ENCODE data around the gene LYSET. TPM values are rescaled to one million over a fixed set of nuclear protein-coding genes. Genes with fewer than 3 reads are reported as not detected.
"Not testable (repeated sequence)": the region's sequence is repeated elsewhere in the genome, so short reads cannot be mapped to it uniquely, and the experiment has no call there.

Gene LYSET
- total RNA-seq, 1 donor from 2014 or later = 8.6 TPM

DNA sequence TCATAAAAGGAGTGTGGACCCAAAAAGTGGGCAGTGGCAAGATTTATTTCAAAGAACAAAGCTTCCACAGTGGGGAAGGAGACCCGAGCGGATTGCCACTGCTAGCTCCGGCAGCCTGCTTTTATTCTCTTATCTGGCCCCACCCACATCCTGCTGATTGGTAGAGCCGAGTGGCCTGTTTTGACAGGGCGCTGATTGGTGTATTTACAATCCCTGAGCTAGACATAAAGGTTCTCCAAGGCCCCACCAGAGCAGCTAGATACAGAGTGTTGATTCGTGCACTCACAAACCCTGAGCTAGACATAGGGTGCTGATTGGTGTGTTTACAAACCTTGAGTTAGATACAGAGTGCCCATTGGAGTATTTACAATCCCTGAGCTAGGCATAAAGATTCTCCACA is 15.5 kb upstream of the LYSET start:
- not testable (repeated sequence) for DNase-seq

DNA sequence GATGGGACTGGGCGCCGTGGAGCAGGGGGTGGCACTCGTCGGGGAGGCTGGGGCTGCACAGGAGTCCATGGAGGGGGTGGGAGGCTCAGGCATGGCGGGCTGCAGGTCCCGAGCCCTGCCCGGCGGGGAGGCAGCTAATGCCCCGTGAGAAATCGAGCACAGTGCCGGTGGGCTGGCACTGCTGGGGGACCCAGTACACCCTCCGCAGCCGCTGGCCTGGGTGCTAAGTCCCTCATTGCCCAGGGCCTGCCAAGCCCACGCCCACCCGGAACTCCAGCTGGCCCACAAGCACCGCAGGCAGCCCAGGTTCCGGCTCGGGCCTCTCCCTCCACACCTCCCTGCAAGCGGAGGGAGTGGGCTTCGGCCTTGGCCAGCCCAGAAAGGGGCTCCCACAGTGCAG is 15.0 kb upstream of the LYSET start:
- DNase-seq = not testable (repeated sequence)

DNA sequence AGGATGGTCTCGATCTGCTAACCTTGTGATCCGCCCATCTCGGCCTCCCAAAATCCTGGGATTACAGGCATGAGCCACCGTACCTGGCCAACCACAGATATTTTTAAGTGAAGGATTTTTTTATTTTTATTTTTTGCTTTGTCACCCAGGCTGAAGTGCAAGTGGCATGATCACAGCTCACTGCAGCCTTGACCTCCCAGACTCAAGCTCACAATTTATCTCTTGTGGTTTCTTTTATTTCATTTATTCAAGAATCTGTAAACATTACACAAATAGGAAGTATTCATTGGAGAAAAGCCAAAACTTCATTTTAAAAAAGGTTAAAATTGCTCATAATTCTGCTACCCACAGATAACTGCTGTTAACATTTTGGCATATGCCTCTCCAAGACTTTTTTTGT is 13.7 kb upstream of the LYSET start:
- DNase-seq = no peak

DNA sequence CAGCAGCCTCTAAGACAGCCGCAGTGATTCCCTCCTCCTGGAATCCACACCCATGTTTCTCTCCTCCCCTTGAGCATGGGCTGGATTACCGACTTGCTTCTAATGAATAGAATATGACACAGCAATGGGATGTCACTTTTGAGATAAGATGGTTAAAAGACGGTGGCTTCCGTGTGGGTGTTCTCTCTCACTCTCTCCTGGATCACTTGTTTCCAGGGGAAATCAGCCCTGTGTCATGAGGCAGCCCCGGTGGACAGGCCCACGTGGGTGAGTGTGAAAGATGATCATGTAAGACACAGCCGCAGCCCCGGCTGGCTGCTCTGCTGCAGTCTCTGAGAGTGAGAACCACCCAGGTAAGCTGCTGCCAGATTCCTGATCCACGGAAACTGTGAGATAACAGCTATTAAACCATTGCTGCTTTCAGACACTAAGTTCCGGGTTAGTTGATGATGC is 11.1 kb upstream of the LYSET start:
- DNase-seq = peak; percentile 49

DNA sequence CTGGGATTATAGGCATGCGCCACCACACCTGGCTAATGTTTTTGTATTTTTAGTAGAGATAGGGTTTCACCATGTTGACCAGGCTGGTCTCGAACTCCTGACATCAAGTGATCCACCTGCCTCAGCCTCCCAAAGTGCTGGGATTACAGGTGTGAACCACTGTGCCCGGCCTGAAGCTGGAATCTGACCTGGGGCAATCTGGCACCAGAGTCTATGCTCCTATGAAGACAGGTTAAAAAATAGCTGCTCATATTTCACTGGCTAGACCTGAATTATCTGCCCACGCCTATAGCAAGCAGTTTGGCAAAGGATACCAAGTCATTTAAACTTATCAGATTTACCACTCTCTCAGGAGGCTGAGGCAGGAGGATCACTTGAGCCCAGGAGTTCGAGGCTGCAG is 10.4 kb upstream of the LYSET start:
- not testable (repeated sequence) for DNase-seq

DNA sequence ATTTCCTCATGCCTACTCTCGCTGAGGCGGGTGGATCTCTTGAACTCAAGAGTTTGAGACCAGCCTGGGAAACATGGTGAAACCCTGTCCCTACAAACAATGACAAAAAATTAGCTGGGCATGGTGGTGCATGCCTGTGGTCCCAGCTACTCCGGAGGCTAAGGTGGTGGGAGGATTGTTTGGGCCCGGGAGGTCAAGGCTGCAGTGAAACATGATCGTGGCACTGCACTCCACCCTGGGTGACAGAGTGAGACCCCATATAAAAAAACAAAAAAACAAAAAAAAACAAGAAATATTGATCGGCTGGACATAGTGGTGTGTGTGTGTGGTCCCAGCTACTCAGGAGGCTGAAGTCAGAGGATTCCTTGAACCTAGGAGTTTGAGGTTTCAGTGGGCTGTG is 9.6 kb upstream of the LYSET start:
- no peak for DNase-seq

DNA sequence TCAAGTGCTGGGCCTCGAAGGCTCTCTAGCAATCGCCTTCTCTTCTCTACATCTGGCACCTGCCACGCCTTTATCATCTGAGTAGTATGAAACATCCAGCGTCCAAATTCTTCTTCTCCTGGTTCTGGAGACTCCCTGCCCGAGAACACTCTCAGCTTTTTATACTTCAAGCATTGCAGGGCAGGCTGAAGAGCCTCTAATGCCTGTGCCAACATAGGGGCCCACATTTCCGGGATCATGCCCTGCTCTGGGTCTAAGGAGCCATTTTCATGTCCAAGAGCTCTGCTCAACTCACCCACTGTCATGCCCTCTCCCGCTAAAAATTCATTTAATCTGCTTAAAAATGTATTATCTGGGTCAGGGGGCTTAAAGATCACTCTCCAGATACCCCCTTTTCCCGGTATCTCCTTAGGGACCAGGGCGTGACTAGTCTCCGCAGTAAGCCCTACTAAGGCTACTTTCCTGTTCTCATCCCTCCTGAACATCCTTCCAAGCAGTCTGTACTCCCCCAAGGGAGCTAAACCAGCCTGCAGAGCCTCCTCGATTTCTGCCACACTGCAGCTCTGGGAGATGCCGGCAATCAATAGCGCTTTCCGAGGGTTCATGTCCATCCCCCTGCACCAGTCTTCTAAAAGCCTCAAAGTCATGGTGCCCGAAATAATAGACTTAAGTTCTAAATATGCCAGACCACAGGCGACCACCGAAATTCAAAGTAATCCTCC is 1.4 kb upstream of the LYSET start:
- no peak for DNase-seq

DNA sequence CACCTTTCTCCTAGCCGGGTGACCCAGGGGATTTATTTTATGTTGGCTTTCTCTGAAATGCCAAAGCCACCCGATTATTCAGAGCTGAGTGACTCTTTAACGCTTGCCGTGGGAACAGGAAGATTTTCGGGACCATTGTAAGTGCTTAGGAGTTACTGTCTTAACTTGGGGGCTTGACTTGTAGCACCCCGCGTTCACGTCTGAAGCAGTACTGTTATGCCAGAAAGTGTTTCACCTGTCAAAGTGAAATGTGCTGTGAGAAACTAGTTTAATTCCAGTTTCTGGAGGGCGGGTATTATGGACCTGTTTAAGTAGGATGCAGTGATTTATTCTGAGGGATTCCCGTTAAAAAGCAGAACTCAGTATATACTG is 218 bp downstream of the LYSET start:
- DNase-seq = no peak

DNA sequence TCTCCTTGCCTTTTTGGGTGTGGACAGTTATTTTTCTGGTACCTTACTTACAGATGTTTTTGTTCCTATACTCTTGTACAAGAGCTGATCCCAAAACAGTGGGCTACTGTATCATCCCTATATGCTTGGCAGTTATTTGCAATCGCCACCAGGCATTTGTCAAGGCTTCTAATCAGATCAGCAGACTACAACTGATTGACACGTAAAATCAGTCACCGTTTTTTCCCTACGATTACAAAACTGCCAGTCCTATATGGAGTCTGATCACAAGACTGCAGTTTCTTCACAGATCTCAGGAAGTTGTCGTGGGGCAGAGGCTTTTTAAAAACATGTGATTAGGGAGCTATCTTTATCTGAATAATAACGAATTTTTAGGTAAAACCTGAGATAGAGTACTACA is 1.3 kb downstream of the LYSET start:
- DNase-seq = no peak

DNA sequence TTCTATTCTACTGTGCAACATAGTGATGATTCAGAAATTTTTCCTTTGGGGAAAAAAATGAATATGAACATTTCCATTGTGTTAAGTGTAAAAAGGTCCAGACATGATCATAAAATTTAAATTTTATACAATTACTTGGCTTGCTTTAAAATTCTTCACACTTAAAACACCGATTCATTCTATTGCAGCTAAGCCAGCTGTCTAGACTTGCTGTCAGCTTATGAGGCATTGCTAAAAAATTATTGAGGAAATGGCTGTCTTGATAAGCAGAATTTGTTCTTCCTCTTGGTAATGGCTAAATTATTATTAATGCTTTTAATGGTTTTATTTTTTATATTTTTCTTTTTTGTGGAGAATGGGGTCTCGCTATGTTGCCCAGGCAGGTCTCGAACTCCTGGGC is 1.8 kb downstream of the LYSET start:
- DNase-seq = no peak

DNA sequence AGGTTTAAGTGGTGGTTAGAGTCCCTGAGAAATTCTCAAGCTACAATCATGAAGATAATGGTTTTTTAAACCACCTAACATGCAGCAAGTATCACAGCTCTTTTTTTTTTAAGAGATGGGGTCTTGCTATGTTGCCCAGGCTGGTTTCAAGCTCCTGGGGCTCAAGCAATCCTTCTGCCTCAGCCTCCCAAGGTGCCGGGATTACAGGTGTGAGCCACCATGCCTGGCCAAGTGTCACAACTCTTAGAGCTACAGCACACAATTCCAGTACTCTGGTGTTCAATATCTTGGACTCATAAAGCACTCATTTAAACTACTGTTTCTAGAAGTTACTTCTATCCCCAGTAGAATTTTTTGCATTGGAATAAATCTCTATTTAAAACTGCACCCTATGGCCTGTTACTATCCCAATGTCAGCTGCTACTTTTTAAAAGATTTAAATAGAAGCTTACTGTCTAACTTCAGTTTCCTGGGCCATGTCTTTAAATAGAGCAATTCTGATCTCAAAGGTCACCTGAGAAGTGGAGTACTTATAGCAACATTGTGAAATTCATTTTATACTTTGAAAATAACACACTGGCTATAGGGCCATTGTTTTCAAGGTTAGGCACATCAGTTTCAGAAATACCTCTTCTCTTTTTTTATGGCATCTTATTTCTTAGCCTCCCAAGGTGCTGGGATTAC is 10.3 kb downstream of the LYSET start:
- DNase-seq = no peak

DNA sequence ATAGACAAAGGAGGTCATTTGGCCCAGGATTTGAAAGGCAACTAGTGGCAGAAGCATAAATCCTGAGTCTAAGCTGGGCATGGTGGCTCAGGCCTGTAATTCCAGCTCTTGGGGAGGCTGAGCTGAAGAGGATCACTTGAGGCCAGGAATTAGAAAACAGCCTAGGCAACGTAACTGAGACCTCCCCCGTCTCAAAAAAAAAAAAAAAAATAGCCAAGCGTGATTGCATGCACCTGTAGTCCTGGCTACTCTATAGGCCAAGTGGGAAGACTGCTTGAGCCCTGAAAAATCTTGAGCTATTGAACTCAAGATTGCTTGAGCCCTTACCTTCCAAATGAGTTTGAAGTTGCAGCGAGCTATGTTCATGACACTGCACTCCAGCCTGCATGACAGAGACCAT is 13.9 kb downstream of the LYSET start:
- no peak for DNase-seq

DNA sequence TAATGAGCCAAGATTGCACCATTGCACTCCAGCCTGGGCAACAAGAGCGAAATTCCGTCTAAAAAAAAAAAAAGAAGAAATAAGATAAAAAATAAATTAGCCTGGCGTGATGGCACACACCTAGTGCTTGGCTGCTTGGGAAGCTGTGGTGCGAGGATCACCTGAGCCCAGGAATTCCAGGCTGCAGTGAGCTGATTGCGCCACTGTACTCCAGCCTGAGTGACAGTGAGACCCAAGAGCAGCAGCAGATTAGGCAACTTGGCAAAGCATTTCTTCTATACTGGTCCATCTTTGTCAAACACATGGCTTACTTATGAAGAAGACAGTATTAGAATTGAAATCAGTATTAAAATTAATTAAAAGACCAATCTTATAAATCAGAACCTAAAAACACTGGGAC is 15.4 kb downstream of the LYSET start:
- DNase-seq = no peak

DNA sequence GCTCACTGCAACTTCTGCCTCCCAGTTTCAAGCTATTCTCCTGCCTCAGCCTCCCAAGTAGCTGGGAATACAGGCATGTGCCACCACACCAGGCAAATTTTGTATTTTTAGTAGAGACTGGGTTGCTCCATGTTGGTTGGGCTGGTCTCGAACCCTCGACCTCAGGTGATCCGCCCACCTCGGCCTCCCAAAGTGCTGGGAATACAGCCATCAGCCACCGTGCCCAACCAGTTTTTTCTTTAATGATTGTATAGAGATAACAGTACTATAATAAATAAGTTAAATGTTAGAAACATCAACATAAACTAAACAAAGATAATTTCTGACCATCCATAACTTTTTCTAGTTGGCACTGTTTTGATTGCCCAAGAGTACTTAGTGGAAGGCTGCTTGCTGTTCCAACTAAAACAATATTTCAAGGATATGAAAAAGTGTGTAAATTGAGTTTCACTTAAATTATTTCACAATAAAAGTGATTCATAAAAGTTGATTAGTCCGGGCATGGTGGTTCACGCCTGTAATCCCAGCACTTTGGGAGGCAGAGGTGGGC is 16.1 kb downstream of the LYSET start:
- no peak for DNase-seq

DNA sequence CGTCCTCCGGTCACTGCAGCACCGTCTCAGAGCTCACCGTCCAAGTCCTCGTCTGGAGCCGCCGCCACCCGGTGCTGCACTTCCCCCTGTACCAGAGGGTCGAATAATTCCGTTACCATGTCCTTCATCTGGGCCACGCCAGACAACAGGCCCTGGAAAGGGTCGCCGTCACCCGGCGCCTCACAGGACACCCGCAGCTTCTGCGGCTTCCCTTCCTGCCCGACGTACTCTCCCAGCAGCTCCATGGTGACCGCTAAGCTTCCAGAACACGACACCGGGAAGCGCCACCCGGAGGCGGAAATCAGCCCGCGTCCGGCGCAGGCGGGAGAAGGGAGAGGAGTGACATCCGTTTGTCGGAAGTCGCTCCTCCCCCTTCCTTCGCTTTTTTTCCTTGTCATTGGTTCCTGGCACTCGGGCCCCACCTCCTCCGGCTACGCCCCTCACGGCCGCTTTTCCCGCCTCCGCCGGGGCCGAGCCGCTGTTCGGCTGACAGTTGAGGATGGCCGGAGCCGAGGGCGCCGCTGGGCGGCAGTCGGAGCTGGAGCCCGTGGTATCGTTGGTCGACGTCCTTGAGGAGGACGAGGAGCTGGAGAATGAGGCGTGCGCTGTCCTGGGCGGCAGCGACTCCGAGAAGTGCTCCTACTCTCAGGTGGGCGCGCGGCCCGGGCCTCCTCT is 21.8 kb downstream of the LYSET start, which contains the start of the genes GON7 and UBR7:
Gene GON7, minus strand, starts transcription at position 273 of the 675 bp plus-strand sequence. Its CDS starts 28 bp downstream, at position 245.
Gene UBR7, plus strand, starts transcription at position 464 of the 675 bp plus-strand sequence. Its CDS starts 36 bp downstream, at position 500.
- DNase-seq = peak; percentile 96

DNA sequence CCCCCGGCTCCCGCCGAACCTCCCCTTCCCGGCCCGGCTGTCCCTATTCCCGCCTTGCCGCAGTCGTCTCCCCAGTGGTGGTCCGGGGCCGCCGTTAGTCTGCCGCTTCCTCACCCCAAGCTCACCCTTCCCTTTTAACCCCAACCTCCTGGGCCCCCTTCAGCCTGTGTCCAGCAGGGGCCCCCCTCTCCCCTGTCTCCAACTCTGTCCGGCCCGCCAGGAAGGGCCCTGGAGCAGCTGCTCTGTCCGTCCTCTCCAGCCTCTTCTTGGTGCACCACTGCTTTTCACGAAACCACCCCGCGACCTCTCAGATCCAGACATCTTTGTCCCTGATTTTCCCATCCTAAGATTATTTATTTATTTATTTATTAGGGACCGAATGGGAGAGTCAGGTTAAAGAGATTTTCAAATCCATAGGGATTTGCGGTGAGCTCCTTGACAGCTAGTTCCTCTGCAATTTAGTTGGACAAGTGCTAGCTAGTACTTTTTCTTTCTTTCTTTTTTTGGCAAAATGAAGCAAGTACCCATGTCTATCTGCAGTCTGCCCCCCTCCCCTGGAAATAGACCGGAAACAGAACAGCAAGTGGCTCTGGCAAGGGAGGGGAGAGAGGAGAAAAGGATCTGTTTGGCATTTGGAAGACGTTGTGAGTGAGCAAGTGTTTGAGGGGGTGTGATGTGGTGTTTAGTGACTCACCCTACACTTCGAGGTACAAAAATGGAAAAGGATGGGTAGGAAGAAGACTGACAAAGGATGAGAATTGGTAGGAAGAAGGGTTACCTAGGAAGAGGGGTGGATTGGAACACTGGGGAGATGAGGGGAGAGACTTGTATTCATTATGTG is 22.6 kb downstream of the LYSET start:
- DNase-seq = peak; percentile 39

DNA sequence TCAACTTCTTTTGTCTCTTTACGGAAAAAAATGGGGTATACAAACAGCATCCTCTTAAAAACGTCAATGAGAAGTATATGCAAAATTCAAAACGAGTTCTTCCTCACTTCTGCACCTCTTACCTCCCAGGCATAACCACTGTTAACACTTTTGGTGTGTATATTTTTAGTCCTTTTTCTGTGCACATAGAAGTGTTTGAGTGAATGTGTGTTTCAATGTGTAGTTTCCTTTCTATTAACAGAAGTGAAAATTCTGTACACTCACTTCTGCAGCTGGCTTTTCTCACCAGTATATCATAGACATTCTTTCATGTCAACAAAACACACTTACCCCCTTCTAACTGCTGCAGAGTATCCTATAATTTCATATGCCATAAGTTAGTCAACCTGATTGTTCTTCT is 27.3 kb downstream of the LYSET start:
- no peak for DNase-seq

DNA sequence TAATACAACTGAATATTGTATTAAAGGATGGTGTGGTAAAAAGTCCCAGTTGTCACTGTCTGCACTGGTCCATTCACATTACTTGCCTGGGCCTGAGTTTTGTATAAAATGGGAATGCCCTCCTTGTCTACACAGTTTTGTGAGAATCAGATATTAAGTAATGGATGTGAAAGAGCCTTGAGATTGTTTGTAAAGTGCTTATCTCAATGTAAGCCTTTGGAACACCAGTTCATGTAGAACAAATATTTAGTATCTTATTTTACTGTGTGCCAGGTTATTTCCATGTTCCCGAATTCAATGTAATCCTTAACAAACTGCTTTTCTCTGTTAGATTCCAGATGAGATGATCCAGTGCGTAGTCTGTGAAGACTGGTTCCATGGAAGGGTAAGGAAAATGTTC is 29.5 kb downstream of the LYSET start:
- no peak for DNase-seq

DNA sequence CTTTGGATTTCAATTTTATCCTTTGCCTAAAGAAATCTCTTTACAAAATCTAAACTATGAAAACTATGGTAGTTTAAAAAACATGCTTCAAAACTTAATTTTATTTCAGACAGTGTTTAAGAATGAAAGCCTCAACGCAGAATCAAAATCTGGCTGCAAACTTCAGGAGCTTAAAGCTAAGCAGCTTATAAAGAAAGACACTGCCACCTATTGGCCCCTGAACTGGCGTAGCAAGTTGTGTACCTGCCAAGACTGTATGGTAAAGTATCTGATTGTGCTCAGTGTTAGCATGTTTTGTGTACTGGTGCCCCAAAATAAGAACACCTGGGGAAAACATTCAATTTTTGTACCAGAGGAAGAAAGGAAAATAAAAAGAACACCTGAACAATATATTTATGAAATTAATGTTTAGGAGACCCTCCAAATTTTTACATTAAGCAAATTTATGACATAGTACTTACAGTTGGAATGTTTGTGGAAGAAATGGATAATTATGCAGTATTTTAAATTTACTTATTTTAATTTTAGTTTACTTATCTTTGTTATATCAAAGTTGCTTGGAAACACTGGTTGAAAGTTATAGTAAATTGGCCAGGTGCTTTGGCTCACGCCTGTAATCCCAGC is 34.1 kb downstream of the LYSET start:
- no peak for DNase-seq

DNA sequence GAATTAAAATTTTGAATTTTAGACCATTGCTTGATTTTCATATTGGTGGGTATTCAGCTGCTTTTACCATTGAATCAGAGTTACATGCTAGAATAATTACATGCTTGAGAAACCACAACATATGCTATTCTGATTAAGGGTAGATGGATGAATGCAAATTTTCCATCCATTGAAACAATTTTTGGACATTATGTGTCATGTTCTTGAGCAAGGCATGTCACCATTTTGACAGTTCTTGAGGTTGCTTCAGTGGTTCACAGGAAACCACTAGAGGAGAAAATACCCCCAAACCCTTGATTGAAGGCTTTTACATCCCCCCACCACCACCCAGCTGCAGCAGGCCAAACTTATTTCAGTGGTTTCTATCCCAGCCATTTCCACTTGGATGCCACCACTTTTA is 35.4 kb downstream of the LYSET start:
- DNase-seq = no peak

DNA sequence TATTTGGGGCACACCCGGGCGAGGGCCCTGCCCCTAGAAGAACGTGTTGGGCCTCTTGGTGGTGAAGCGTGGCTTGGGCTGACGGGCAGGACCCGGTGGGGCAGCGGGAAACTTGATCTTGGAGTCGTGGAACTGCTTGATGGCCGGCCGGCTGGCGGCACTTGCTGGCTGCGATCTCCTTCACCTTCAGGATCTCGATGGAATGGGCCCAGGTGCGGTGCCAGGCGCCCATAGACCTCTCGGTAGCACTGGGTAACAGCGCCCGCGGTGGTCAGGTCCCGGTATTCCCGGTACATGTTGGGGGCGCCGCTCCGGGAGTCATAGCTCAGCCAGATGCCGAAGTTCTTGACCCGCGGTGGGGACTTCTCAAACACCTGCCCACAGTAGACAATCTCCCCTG is 38.4 kb downstream of the LYSET start:
- no peak for DNase-seq

DNA sequence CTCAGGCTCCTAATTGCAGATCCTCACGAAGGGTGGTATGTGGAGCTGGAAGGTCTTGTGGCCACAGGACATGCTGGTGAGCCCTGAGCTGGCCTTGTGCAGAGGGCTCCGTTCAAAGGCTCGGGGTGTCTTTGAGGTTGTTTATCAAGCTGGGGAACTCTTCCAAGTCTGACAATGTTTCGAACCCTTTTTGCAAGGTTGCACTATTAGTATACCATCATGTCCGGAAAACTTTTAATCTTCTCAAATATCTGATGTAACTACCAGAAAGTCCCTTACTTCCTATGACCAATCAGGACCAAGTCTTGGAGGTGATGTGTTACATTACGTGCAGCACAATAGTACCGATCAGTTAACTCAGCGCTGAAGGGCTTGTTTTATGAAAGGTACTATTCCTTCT is 43.4 kb downstream of the LYSET start:
- DNase-seq = no peak
